ENCODE measurements around the gene IGSF9B. TPM values are rescaled to one million over a fixed set of nuclear protein-coding genes. Genes with fewer than 3 reads are reported as not detected.
A peak's percentile ranks its signal among the peaks of the same experiment; 100 is the strongest.

The IGSF9B gene
- total and polyA plus RNA-seq, 10 of the 15 experiments (the other 5 are each of a cell fraction or from before 2014, with no cell fraction given): 0.03 to 3.7 (median 0.20) TPM; not detected in 2

- intact Hi-C loops (cut with micrococcal nuclease; ENCODE audit: unreplicated experiment): no loop called here
- FAIRE-seq: no peak
- Histone ChIP-seq H3K4me2 (ENCODE audit: control insufficient read depth, insufficient read depth) (no peak overlapping the region), H3K9me3 (replicated peaks; ENCODE audit: control insufficient read depth, insufficient read depth, low read length) (no peaks in the 10 kb centered on the region), H4K20me1 (ENCODE audit: control insufficient read depth, insufficient read depth) (no peaks in the 10 kb centered on the region), H2AFZ (ENCODE audit: control insufficient read depth, low read depth, low read length) (no peak overlapping the region), H3K4me1 (ENCODE audit: control insufficient read depth, insufficient read depth, low read length) (no peaks in the 10 kb centered on the region), H3K27me3 (replicated peaks in 1 of 2; ENCODE audit: control insufficient read depth in 2 of 2, insufficient read depth in 2 of 2, low read length in 1 of 2) (peaks cover 0 to 3% of the 10 kb centered on the region in 2 experiments; a peak in 2 of 4 replicates), H3K79me2 (ENCODE audit: control insufficient read depth, insufficient read depth, low read length) (no peaks in the 10 kb centered on the region), H3K4me3 (no peak overlapping the region), H3K9ac (ENCODE audit: control insufficient read depth, insufficient read depth, low read length) (no peak overlapping the region), H3K27ac (ENCODE audit: control insufficient read depth, insufficient read depth) (no peak overlapping the region), H3K36me3 (ENCODE audit: control insufficient read depth in 2 of 2, insufficient read depth in 2 of 2, low read length in 1 of 2) (no peaks in the 10 kb centered on the region)
- ChIA-PET CTCF (no interaction called here), SMC1A (ENCODE audit: uncharacterized antibody, unreplicated experiment) (no interaction called here), POLR2A (no interaction called here), RAD21 (ENCODE audit: unreplicated experiment) (no interaction called here)
- no peak for DNase-seq (ENCODE audit: low read depth, low spot score)
- 63% methylated on average over 24 of the region's 28 CpGs for WGBS (ENCODE audit: insufficient coverage, insufficient replicate concordance, low lambda C conversion rate, missing lambda C conversion rate)
- TF ChIP-seq CBFB (IDR thresholded peaks at IDR 0.05; ENCODE audit: low read depth) (no peak), STAT1 (conservative IDR thresholded peaks at IDR 0.05) (no peak), ASH2L (IDR thresholded peaks at IDR 0.05; ENCODE audit: borderline replicate concordance, low read depth) (no peak)
- BruUV-seq (replicated peaks): no TSS peak
- in situ Hi-C loops (cut with MboI): no loop called here
- no peak for ATAC-seq
Measured at GRCh38 chr11:133967599-133968238, 11.0 kb upstream of the IGSF9B start.

DNA sequence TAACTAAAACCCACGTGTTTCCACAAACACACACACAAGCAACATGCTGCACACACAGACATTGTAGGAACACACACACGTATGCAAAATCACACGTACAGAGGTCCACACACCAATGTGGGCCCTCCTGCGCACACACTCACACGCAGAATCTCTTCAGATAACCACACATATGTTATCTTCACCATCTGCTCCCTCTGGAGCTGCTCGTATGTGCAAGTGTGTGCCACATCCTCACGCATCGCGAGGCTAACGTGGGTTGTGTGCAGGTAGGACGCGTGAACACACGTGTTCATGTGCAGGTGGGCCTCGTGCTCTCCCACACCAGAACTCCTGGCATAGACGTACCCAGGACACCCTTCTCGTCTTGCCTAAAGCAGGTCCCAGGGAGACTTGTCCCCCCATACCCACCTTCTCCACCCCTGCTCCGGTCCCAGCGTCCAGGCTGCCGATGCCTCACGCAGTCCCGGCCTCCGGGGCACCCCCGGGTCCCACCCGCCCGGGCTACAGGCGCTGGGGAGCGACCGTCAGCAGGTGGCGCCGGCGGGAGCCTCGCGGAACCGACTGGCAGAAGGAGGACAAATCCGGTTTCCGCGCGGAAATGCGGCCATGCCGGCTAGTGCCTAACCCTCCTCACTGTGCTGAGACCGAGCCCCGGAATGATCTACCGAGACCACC, 10.3 kb upstream of the IGSF9B start:
- Histone ChIP-seq H4K20me1 (ENCODE audit: control insufficient read depth, insufficient read depth) (no peaks in the 10 kb centered on the region), H3K4me3 (no peak overlapping the region), H3K9me3 (replicated peaks; ENCODE audit: control insufficient read depth, insufficient read depth, low read length) (no peaks in the 10 kb centered on the region), H3K27me3 (replicated peaks in 1 of 2; ENCODE audit: control insufficient read depth in 2 of 2, insufficient read depth in 2 of 2, low read length in 1 of 2) (peaks cover 0 to 3% of the 10 kb centered on the region in 2 experiments; a peak in 2 of 4 replicates), H3K27ac (ENCODE audit: control insufficient read depth, insufficient read depth) (no peak overlapping the region), H3K4me1 (ENCODE audit: control insufficient read depth, insufficient read depth, low read length) (no peaks in the 10 kb centered on the region), H3K4me2 (ENCODE audit: control insufficient read depth, insufficient read depth) (no peak overlapping the region), H3K79me2 (ENCODE audit: control insufficient read depth, insufficient read depth, low read length) (no peaks in the 10 kb centered on the region), H3K36me3 (ENCODE audit: control insufficient read depth in 2 of 2, insufficient read depth in 2 of 2, low read length in 1 of 2) (no peaks in the 10 kb centered on the region), H3K9ac (ENCODE audit: control insufficient read depth, insufficient read depth, low read length) (no peak overlapping the region), H2AFZ (ENCODE audit: control insufficient read depth, low read depth, low read length) (no peak overlapping the region)
- ATAC-seq (peak; percentile 70), DNase-seq (ENCODE audit: low read depth, low spot score) (no peak), FAIRE-seq (no peak)
- ChIA-PET RAD21 (ENCODE audit: unreplicated experiment) (no interaction called here), CTCF (no interaction called here), POLR2A (no interaction called here), SMC1A (ENCODE audit: uncharacterized antibody, unreplicated experiment) (no interaction called here)
- TF ChIP-seq SMC3 (IDR thresholded peaks at IDR 0.05; ENCODE audit: borderline replicate concordance, low read length): peak; percentile 23; the same call in 1 of the 2 replicates
- TF ChIP-seq ZNF207 (IDR thresholded peaks at IDR 0.05; ENCODE audit: borderline replicate concordance): no peak
- 0 out of 2 replicates have a peak, but pooled peaks have one; percentile 21 for TF ChIP-seq YY1 (IDR thresholded peaks at IDR 0.05; ENCODE audit: low read depth, low read length)
- TF ChIP-seq, protein P1, sequence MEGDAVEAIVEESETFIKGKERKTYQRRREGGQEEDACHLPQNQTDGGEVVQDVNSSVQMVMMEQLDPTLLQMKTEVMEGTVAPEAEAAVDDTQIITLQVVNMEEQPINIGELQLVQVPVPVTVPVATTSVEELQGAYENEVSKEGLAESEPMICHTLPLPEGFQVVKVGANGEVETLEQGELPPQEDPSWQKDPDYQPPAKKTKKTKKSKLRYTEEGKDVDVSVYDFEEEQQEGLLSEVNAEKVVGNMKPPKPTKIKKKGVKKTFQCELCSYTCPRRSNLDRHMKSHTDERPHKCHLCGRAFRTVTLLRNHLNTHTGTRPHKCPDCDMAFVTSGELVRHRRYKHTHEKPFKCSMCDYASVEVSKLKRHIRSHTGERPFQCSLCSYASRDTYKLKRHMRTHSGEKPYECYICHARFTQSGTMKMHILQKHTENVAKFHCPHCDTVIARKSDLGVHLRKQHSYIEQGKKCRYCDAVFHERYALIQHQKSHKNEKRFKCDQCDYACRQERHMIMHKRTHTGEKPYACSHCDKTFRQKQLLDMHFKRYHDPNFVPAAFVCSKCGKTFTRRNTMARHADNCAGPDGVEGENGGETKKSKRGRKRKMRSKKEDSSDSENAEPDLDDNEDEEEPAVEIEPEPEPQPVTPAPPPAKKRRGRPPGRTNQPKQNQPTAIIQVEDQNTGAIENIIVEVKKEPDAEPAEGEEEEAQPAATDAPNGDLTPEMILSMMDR (IDR thresholded peaks at IDR 0.05 in 2 of 3, conservative IDR thresholded peaks at IDR 0.05 in 1 of 3; ENCODE audit: control insufficient read depth in 2 of 3, extremely low read depth in 1 of 3, insufficient read depth in 1 of 3, low read depth in 3 of 3, low read length in 3 of 3): peak in 2 of 3 experiments; percentile 34 to 52; a peak in 4 of 6 replicates
- TF ChIP-seq POLR2A (IDR thresholded peaks at IDR 0.05; ENCODE audit: low read depth, low read length): peak; percentile 49; the same call in 1 of the 2 replicates
- no peak for TF ChIP-seq HDGF (IDR thresholded peaks at IDR 0.05)
- TF ChIP-seq SIX5 (IDR thresholded peaks at IDR 0.05; ENCODE audit: low read depth, low read length, severe bottlenecking): no peak
- BruUV-seq (replicated peaks): no TSS peak
- 37% methylated on average over 32 of the region's 43 CpGs for WGBS (ENCODE audit: insufficient coverage, insufficient replicate concordance, low lambda C conversion rate, missing lambda C conversion rate)
- in situ Hi-C loops (cut with MboI) (no loop called here), intact Hi-C loops (cut with micrococcal nuclease; ENCODE audit: unreplicated experiment) (no loop called here)
